AG04449 (cell line): ENCODE data around the gene RAMP2.

Source experiments
- CTCF ChIA-PET: fragments of 350-600 bp; formaldehyde crosslinking; extraction: SDS; loops from one replicate; lab custom pipeline; 2021; ENCODE audit warnings: antibody characterized with exemption; lab: Yijun Ruan, JAX
- POLR2A ChIA-PET: fragments of 400-600, 350-600 bp; formaldehyde crosslinking; extraction: SDS; loops from one replicate; lab custom pipeline; 2020; ENCODE audit warnings: antibody characterized with exemption, inconsistent platforms; lab: Yijun Ruan, JAX
- DNase-seq: peaks from one replicate; pipeline ENCODE4 v3.0.0-alpha.2; 2010; ENCODE audit warnings: low read depth, low spot score
- H3K4me3 ChIP-seq: 2 replicates; pipeline ENCODE4 v1.5.1; 2011; ENCODE audit warnings: low read depth, mild to moderate bottlenecking, control low read depth, low read length
- CTCF ChIP-seq: IDR thresholded peaks from one replicate; pipeline ENCODE4 v1.5.1; 2011; ENCODE audit warnings: mild to moderate bottlenecking, moderate library complexity, low read length, control low read depth, inconsistent platforms; ENCODE audit not compliant: insufficient read depth; ENCODE audit errors: missing control alignments

The RAMP2 gene

GRCh38 chr17:42782166-42783061 is 21.4 kb downstream of the RAMP2 start:
- DNase-seq, result no peak
- peak overlapping the region; percentile 76 for H3K4me3 ChIP-seq
- no peak for TF ChIP-seq CTCF
- CTCF ChIA-PET, result interaction anchor here (1.0 to 5.8 kb wide), 7 partner anchors 9 to 52 kb away, joined by 3 to 34 read pairs (median 5); partner anchors contain the start of genes BECN1 and VPS25
- POLR2A ChIA-PET, result interaction anchor here (0.6 to 1.9 kb wide), 3 partner anchors 9 to 22 kb away, joined by 3 to 5 read pairs (median 5); partner anchors contain the start of gene VPS25

DNA sequence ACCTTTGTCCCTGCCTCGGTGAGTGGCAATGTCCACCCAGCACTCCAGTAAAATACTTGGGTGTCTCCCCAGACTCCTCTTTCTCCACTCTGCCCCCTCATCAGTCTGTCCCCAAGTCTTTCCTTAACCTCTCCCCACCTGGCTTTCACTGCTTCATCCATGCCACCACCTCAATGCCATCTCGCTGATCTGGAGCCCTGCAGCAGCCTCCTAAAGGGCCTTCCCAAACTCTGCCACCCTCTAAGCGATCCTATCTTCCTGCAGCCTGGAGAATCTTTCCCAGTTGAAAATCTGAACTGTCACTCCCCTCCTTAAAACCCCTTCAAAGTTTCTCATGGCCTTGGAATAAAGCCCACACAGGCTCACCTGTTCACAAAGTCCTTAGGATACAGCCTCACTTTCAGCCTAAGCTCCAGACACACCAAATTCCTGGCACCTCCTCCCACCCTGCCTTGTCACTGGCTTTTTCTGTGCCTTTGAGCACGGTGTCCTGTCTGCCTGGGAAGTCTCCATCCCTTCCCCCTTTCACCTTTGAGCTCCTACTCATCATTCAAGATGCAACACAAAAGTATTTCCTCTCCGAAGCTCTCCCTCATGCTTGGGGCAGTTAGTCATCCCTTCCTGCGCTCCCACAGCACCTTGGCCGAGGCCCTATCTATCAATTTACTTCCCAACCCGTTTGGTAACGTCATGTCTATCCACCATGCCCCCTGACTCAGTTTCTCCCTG is 22.2 kb downstream of the RAMP2 start:
- H3K4me3 ChIP-seq, result peak overlapping the region; percentile 76
- ChIA-PET CTCF (interaction anchor here (1.0 to 2.2 kb wide), 4 partner anchors 10 to 51 kb away, joined by 4 to 8 read pairs (median 6); partner anchors contain the start of genes BECN1 and VPS25), POLR2A (interaction anchor here (0.6 to 1.4 kb wide), 3 partner anchors 10 to 14 kb away, joined by 3 to 5 read pairs (median 4); partner anchors contain the start of gene VPS25)
- no peak for DNase-seq
- no peak for TF ChIP-seq CTCF

- no peak for TF ChIP-seq CTCF
- ChIA-PET POLR2A (interaction anchor here (0.6 to 1.4 kb wide), 3 partner anchors 10 to 13 kb away, joined by 3 to 5 read pairs (median 4); partner anchors contain the start of gene VPS25), CTCF (interaction anchor here (1.0 to 1.4 kb wide), 2 partner anchors 20 to 40 kb away, joined by 4 to 6 read pairs; partner anchors contain the start of gene BECN1)
- peak overlapping the region; percentile 76 for H3K4me3 ChIP-seq
- no peak for DNase-seq
Observed at GRCh38 chr17:42783791-42784138, 22.7 kb downstream of the RAMP2 start.

DNA sequence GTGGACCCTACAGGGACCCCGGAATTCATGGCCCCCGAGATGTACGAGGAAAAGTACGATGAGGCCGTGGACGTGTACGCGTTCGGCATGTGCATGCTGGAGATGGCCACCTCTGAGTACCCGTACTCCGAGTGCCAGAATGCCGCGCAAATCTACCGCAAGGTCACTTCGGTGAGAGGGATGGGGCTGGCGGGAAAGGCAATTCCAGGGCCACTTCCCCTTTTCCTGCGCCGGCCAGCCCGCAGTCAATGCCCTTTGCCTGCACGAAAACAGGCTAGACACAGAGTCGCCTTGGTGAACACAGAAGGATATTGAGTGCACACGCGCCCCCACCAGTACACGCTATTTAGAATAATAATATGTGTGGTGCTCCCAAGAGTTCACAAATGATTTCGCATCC is 23.4 kb downstream of the RAMP2 start:
- no peak overlapping the region for H3K4me3 ChIP-seq
- TF ChIP-seq CTCF, result no peak
- no peak for DNase-seq
- POLR2A ChIA-PET, result no interaction called here
- CTCF ChIA-PET, result no interaction called here

DNA sequence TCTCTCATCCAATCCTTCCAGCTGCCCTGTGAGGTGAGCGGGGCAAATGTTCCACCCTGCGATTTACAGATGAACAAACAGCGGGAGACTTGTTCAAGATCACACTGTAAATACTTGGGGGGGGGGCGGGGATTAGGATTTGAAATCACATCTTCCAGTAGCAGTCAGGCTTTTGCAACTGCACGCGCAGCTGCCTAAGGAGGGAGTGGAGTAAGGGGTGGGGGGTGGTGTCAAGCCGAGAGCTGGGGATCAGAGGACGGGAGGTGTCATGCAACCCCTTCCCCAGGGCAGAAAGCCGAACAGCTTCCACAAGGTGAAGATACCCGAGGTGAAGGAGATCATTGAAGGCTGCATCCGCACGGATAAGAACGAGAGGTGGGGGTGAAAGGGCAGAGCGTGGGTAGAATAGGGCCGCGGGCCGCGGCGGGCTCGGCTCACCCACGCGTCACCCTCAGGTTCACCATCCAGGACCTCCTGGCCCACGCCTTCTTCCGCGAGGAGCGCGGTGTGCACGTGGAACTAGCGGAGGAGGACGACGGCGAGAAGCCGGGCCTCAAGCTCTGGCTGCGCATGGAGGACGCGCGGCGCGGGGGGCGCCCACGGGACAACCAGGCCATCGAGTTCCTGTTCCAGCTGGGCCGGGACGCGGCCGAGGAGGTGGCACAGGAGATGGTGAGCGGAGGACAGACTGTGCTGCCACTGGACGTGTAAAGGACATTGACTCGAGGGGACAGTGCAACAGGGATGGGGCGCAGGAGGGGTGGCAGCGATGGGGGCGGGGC is 24.0 kb downstream of the RAMP2 start:
- DNase-seq, result no peak
- ChIA-PET CTCF (interaction anchor here (2.3 to 2.4 kb wide), 2 partner anchors 13 to 39 kb away, joined by 5 to 8 read pairs; partner anchors contain the start of genes BECN1, CNTD1 and COA3), POLR2A (no interaction called here)
- H3K4me3 ChIP-seq, result no peak overlapping the region
- TF ChIP-seq CTCF, result no peak
